Activated CD4-positive, alpha-beta memory T cell treated with anti-CD3 and anti-CD28 coated beads for 36 hours (primary cell): ENCODE results near the gene CLSTN3. TPM values are rescaled to one million over a fixed set of nuclear protein-coding genes. Genes with fewer than 3 reads are reported as not detected.

Experiments
- CTCF ChIA-PET: fragments of 350-600 bp; sonication (Branson Sonifier 250); formaldehyde crosslinking; loops from one replicate; lab custom pipeline; 2021; ENCODE audit warnings: antibody characterized with exemption, inconsistent platforms; lab: Charles Lee
- POLR2A ChIA-PET: fragments of 350-600 bp; sonication (Branson Sonifier 250); formaldehyde crosslinking; loops from one replicate; lab custom pipeline; 2021; ENCODE audit warnings: antibody characterized with exemption; lab: Charles Lee
- DNase-seq: peaks from one replicate; pipeline ENCODE4 v3.0.0-alpha.2; 2020
- H3K27ac Mint-ChIP-seq: one replicate; pipeline ENCODE4 v1.8.0; 2021; ENCODE audit warnings: mixed read lengths
- H3K27me3 Mint-ChIP-seq: one replicate; pipeline ENCODE4 v1.8.0; 2021; ENCODE audit warnings: mixed read lengths
- H3K36me3 Mint-ChIP-seq: one replicate; pipeline ENCODE4 v1.8.0; 2021; ENCODE audit warnings: mixed read lengths
- H3K4me1 Mint-ChIP-seq: one replicate; pipeline ENCODE4 v1.8.0; 2021; ENCODE audit warnings: low read depth, mixed read lengths
- H3K4me3 Mint-ChIP-seq: one replicate; pipeline ENCODE4 v1.8.0; 2021; ENCODE audit warnings: mild to moderate bottlenecking, mixed read lengths
- H3K9me3 Mint-ChIP-seq: one replicate; pipeline ENCODE4 v1.8.0; 2021; ENCODE audit warnings: mixed read lengths
- intact Hi-C: fragments of 100-400 bp; cut with micrococcal nuclease; formaldehyde crosslinking; loops from one replicate; pipeline ENCODE4 v1.15.1; 2023
- total RNA-seq, 2 experiments: library from RNA; stranded (reverse); gene quantifications; one replicate each; pipeline ENCODE4 v1.2.3, GENCODE V29; 2021

CLSTN3 gene
- total RNA-seq, 2 experiments from 2014 or later, result 40.1 to 44.7 TPM

- intact Hi-C loops, result loop anchor here (1.0 kb wide), 1 partner anchor 45 kb away; no protein-coding TSS in a partner anchor
- no peak overlapping the region for H3K27ac Mint-ChIP-seq
- DNase-seq, result no peak
- H3K4me1 Mint-ChIP-seq, result peaks cover 6% of the 10 kb centered on the region
- peaks cover 24% of the 10 kb centered on the region for H3K36me3 Mint-ChIP-seq
- H3K27me3 Mint-ChIP-seq, result no peaks in the 10 kb centered on the region
- ChIA-PET CTCF (interaction anchor here (1.0 to 2.3 kb wide), 7 partner anchors 11 to 495 kb away, joined by 3 to 10 read pairs (median 4); no protein-coding TSS in a partner anchor), POLR2A (interaction anchor here (0.7 kb wide), 1 partner anchor 125 kb away, joined by 3 read pairs; the partner anchor contains the start of gene LPCAT3)
- H3K9me3 Mint-ChIP-seq, result no peaks in the 10 kb centered on the region
- H3K4me3 Mint-ChIP-seq, result no peak overlapping the region
These were observed 12.8 kb downstream of the CLSTN3 start for GRCh38 chr12:7142809-7143465.

GRCh38 chr12:7143564-7143963, 13.4 kb downstream of the CLSTN3 start:
- intact Hi-C loops, result no loop called here
- no peak for DNase-seq
- Mint-ChIP-seq H3K27ac (no peak overlapping the region), H3K27me3 (no peaks in the 10 kb centered on the region), H3K36me3 (peaks cover 23% of the 10 kb centered on the region), H3K4me1 (peaks cover 6% of the 10 kb centered on the region), H3K4me3 (no peak overlapping the region), H3K9me3 (no peaks in the 10 kb centered on the region)
- POLR2A ChIA-PET, result no interaction called here
- CTCF ChIA-PET, result interaction anchor here (0.9 to 2.3 kb wide), 10 partner anchors 10 to 494 kb away, joined by 3 to 10 read pairs (median 4); no protein-coding TSS in a partner anchor

GRCh38 chr12:7144414-7145120, 14.4 kb downstream of the CLSTN3 start:
- Mint-ChIP-seq H3K27ac (no peak overlapping the region), H3K36me3 (peaks cover 19% of the 10 kb centered on the region), H3K9me3 (no peaks in the 10 kb centered on the region), H3K27me3 (no peaks in the 10 kb centered on the region), H3K4me3 (no peak overlapping the region), H3K4me1 (peaks cover 6% of the 10 kb centered on the region)
- intact Hi-C loops, result no loop called here
- no peak for DNase-seq
- CTCF ChIA-PET, result interaction anchor here (0.7 to 2.0 kb wide), 18 partner anchors 9 to 493 kb away, joined by 3 to 9 read pairs (median 4); no protein-coding TSS in a partner anchor
- POLR2A ChIA-PET, result no interaction called here

- Mint-ChIP-seq H3K36me3 (peaks cover 22% of the 10 kb centered on the region), H3K9me3 (no peaks in the 10 kb centered on the region), H3K4me1 (peaks cover 6% of the 10 kb centered on the region), H3K4me3 (no peak overlapping the region), H3K27me3 (no peaks in the 10 kb centered on the region), H3K27ac (no peak overlapping the region)
- CTCF ChIA-PET, result interaction anchor here (1.2 to 2.0 kb wide), 2 partner anchors 27 to 41 kb away, joined by 3 to 9 read pairs; no protein-coding TSS in a partner anchor
- DNase-seq, result no peak
- POLR2A ChIA-PET, result no interaction called here
- intact Hi-C loops, result no loop called here
These were observed 15.5 kb downstream of the CLSTN3 start for GRCh38 chr12:7145671-7146070.

GRCh38 chr12:7146228-7146627, 16.1 kb downstream of the CLSTN3 start:
- H3K27me3 Mint-ChIP-seq, result no peaks in the 10 kb centered on the region
- H3K4me1 Mint-ChIP-seq, result peaks cover 6% of the 10 kb centered on the region
- no peak for DNase-seq
- ChIA-PET CTCF (interaction anchor here (1.2 to 2.0 kb wide), 2 partner anchors 26 to 40 kb away, joined by 3 to 9 read pairs; no protein-coding TSS in a partner anchor), POLR2A (no interaction called here)
- no peak overlapping the region for H3K27ac Mint-ChIP-seq
- H3K36me3 Mint-ChIP-seq, result peaks cover 24% of the 10 kb centered on the region
- intact Hi-C loops, result no loop called here
- H3K4me3 Mint-ChIP-seq, result no peak overlapping the region
- no peaks in the 10 kb centered on the region for H3K9me3 Mint-ChIP-seq

GRCh38 chr12:7146906-7147305, 16.7 kb downstream of the CLSTN3 start:
- ChIA-PET POLR2A (interaction anchor here (0.9 kb wide), 1 partner anchor 23 kb away, joined by 3 read pairs; no protein-coding TSS in a partner anchor), CTCF (interaction anchor here (1.3 kb wide), 1 partner anchor 17 kb away, joined by 3 read pairs; the partner anchor contains the start of gene CLSTN3)
- intact Hi-C loops, result no loop called here
- peaks cover 1% of the 10 kb centered on the region for H3K4me1 Mint-ChIP-seq
- H3K36me3 Mint-ChIP-seq, result peaks cover 18% of the 10 kb centered on the region
- no peak overlapping the region for H3K4me3 Mint-ChIP-seq
- H3K27ac Mint-ChIP-seq, result no peak overlapping the region
- H3K27me3 Mint-ChIP-seq, result no peaks in the 10 kb centered on the region
- H3K9me3 Mint-ChIP-seq, result no peaks in the 10 kb centered on the region
- DNase-seq, result no peak

- intact Hi-C loops, result no loop called here
- Mint-ChIP-seq H3K4me3 (no peak overlapping the region), H3K9me3 (no peaks in the 10 kb centered on the region), H3K36me3 (peaks cover 20% of the 10 kb centered on the region), H3K4me1 (no peaks in the 10 kb centered on the region), H3K27ac (no peak overlapping the region), H3K27me3 (no peaks in the 10 kb centered on the region)
- DNase-seq, result no peak
- CTCF ChIA-PET, result no interaction called here
- POLR2A ChIA-PET, result no interaction called here
These were observed 20.2 kb downstream of the CLSTN3 start for GRCh38 chr12:7150356-7150755.

GRCh38 chr12:7150841-7151240, 20.7 kb downstream of the CLSTN3 start:
- Mint-ChIP-seq H3K4me1 (no peaks in the 10 kb centered on the region), H3K9me3 (no peaks in the 10 kb centered on the region), H3K36me3 (peaks cover 17% of the 10 kb centered on the region), H3K27me3 (no peaks in the 10 kb centered on the region), H3K4me3 (no peak overlapping the region), H3K27ac (no peak overlapping the region)
- intact Hi-C loops, result no loop called here
- DNase-seq, result no peak
- POLR2A ChIA-PET, result no interaction called here
- CTCF ChIA-PET, result no interaction called here

- no peaks in the 10 kb centered on the region for H3K4me1 Mint-ChIP-seq
- no peak overlapping the region for H3K4me3 Mint-ChIP-seq
- intact Hi-C loops, result no loop called here
- H3K9me3 Mint-ChIP-seq, result no peaks in the 10 kb centered on the region
- ChIA-PET CTCF (no interaction called here), POLR2A (no interaction called here)
- DNase-seq, result no peak
- no peak overlapping the region for H3K27ac Mint-ChIP-seq
- peaks cover 16% of the 10 kb centered on the region for H3K36me3 Mint-ChIP-seq
- no peaks in the 10 kb centered on the region for H3K27me3 Mint-ChIP-seq
These were observed 21.4 kb downstream of the CLSTN3 start for GRCh38 chr12:7151532-7151931.

- Mint-ChIP-seq H3K4me3 (no peak overlapping the region), H3K27ac (no peak overlapping the region), H3K27me3 (no peaks in the 10 kb centered on the region), H3K4me1 (no peaks in the 10 kb centered on the region), H3K36me3 (peaks cover 15% of the 10 kb centered on the region), H3K9me3 (no peaks in the 10 kb centered on the region)
- DNase-seq, result no peak
- ChIA-PET POLR2A (no interaction called here), CTCF (interaction anchor here (0.6 to 0.8 kb wide), 2 partner anchors 9 kb away, joined by 3 to 4 read pairs; no protein-coding TSS in a partner anchor)
- intact Hi-C loops, result no loop called here
These were observed 22.6 kb downstream of the CLSTN3 start for GRCh38 chr12:7152818-7153217.

- no peak for DNase-seq
- Mint-ChIP-seq H3K4me3 (no peak overlapping the region), H3K36me3 (peaks cover 11% of the 10 kb centered on the region), H3K4me1 (no peaks in the 10 kb centered on the region), H3K27me3 (no peaks in the 10 kb centered on the region), H3K9me3 (no peaks in the 10 kb centered on the region), H3K27ac (no peak overlapping the region)
- intact Hi-C loops, result no loop called here
- ChIA-PET CTCF (interaction anchor here (1.0 to 1.9 kb wide), 2 partner anchors 9 to 12 kb away, joined by 4 read pairs; no protein-coding TSS in a partner anchor), POLR2A (no interaction called here)
These were observed 23.9 kb downstream of the CLSTN3 start for GRCh38 chr12:7154042-7154441.

- H3K9me3 Mint-ChIP-seq, result no peaks in the 10 kb centered on the region
- CTCF ChIA-PET, result interaction anchor here (1.0 to 1.9 kb wide), 2 partner anchors 10 to 13 kb away, joined by 4 read pairs; no protein-coding TSS in a partner anchor
- DNase-seq, result no peak
- no peaks in the 10 kb centered on the region for H3K4me1 Mint-ChIP-seq
- no peak overlapping the region for H3K27ac Mint-ChIP-seq
- H3K4me3 Mint-ChIP-seq, result no peak overlapping the region
- peaks cover 8% of the 10 kb centered on the region for H3K36me3 Mint-ChIP-seq
- no peaks in the 10 kb centered on the region for H3K27me3 Mint-ChIP-seq
- POLR2A ChIA-PET, result no interaction called here
- intact Hi-C loops, result no loop called here
These were observed 24.8 kb downstream of the CLSTN3 start for GRCh38 chr12:7154901-7155470.
